Natural killer cell (primary cell): Measurements from ENCODE around the gene RALGDS. TPM values are rescaled to one million over a fixed set of nuclear protein-coding genes. Genes with fewer than 3 reads are reported as not detected.

Experiments
- ATAC-seq, 3 donors: fragments of 150-1000 bp in 2 of 3; fragments of 200-7000 bp in 1 of 3; cut with Tn5 transposase; 1 replicate in 1 of 3; 2 replicates in 2 of 3; pipeline ENCODE4 v1.10.0; 2021; ENCODE audit warnings: mild to moderate bottlenecking in 2 of 3, moderate library complexity in 2 of 3
- DNase-seq, 2 donors: peaks; one replicate each; pipeline versions ENCODE4 v3.0.0 to v3.0.0-alpha.2; 2013 to 2021; ENCODE audit warnings: mixed read lengths in 1 of 2
- H3K27ac ChIP-seq: one replicate; pipeline ENCODE4 v1.5.1; 2013; ENCODE audit warnings: mild to moderate bottlenecking, low read length
- H3K27me3 ChIP-seq: one replicate; pipeline ENCODE4 v1.6.1; 2013; ENCODE audit warnings: low read length; ENCODE audit not compliant: control insufficient read depth, insufficient read depth
- H3K36me3 ChIP-seq: one replicate; pipeline ENCODE4 v1.6.1; 2013; ENCODE audit warnings: low read length; ENCODE audit not compliant: control insufficient read depth, insufficient read depth
- H3K4me1 ChIP-seq: one replicate; pipeline ENCODE4 v1.6.1; 2013; ENCODE audit warnings: low read length; ENCODE audit not compliant: control insufficient read depth, insufficient read depth
- H3K4me3 ChIP-seq: one replicate; pipeline ENCODE4 v1.5.1; 2013; ENCODE audit warnings: low read length
- H3K9me3 ChIP-seq: one replicate; pipeline ENCODE4 v1.6.1; 2013; ENCODE audit warnings: low read length; ENCODE audit not compliant: control insufficient read depth, insufficient read depth
- H3K27ac Mint-ChIP-seq, 2 donors: one replicate each; pipeline ENCODE4 v1.8.0; 2022; ENCODE audit warnings: mild to moderate bottlenecking in 2 of 2, mixed read lengths in 2 of 2, moderate library complexity in 1 of 2
- H3K27me3 Mint-ChIP-seq, 2 donors: one replicate each; pipeline ENCODE4 v1.8.0; 2022; ENCODE audit warnings: low read depth in 2 of 2, mixed read lengths in 2 of 2
- H3K36me3 Mint-ChIP-seq: one replicate; pipeline ENCODE4 v1.8.0; 2022; ENCODE audit warnings: mixed read lengths
- H3K4me1 Mint-ChIP-seq, 2 donors: one replicate each; pipeline ENCODE4 v1.8.0; 2022; ENCODE audit warnings: mixed read lengths in 2 of 2
- H3K4me3 Mint-ChIP-seq: one replicate; pipeline ENCODE4 v1.8.0; 2022; ENCODE audit warnings: mild to moderate bottlenecking, moderate library complexity, mixed read lengths
- H3K9me3 Mint-ChIP-seq, 2 donors: one replicate each; pipeline ENCODE4 v1.8.0; 2022; ENCODE audit warnings: mixed read lengths in 2 of 2
- WGBS: methylation state at CpG from one replicate; pipeline ENCODE4 v1.1.7; 2013; ENCODE audit warnings: missing lambda C conversion rate; ENCODE audit not compliant: insufficient coverage; 5-methylcytosine and 5-hydroxymethylcytosine counted together
- intact Hi-C: fragments of 100-400 bp; cut with micrococcal nuclease; formaldehyde crosslinking; loops from one replicate; pipeline ENCODE4 v1.14.2; 2022
- total RNA-seq, 4 donors: library from RNA; stranded (reverse); fragments of 120-200 nt in 1 of 4; gene quantifications; one replicate each; pipeline versions ENCODE4 v1.2.3 to v1.2.4, GENCODE V29; 2013 to 2022
- TF ChIP-seq, protein P1 (sequence below): fragments of 200-600 bp; IDR thresholded peaks from one replicate; pipeline ENCODE4 v1.8.0; 2022; ENCODE audit warnings: antibody characterized with exemption

The RALGDS gene
- total RNA-seq, 3 donors from 2014 or later (not counting 1 experiment from before 2014, with no cell fraction given) = 206 to 250 (median 208) TPM

GRCh38 chr9:133113163-133113948, 7.7 kb downstream of the RALGDS start:
- no peaks in the 10 kb centered on the region for H3K9me3 Mint-ChIP-seq
- H3K4me3 Mint-ChIP-seq = peak overlapping the region; percentile 80
- WGBS = 37% methylated on average over 19 of the region's 19 CpGs
- Histone ChIP-seq H3K4me1 (peaks cover 65% of the 10 kb centered on the region), H3K27ac (peak overlapping the region; percentile 81), H3K36me3 (peaks cover 32% of the 10 kb centered on the region), H3K9me3 (no peaks in the 10 kb centered on the region), H3K27me3 (no peaks in the 10 kb centered on the region), H3K4me3 (no peak overlapping the region)
- no peaks in the 10 kb centered on the region for H3K36me3 Mint-ChIP-seq
- peak; percentile 24 to 39 (median 28) for ATAC-seq
- H3K4me1 Mint-ChIP-seq = peaks cover 50 to 59% of the 10 kb centered on the region in 2 donors
- peak; percentile 51 to 57 for DNase-seq
- H3K27me3 Mint-ChIP-seq = no peaks in the 10 kb centered on the region
- peak overlapping the region; percentile 94 to 97 for H3K27ac Mint-ChIP-seq
- TF ChIP-seq, protein P1, sequence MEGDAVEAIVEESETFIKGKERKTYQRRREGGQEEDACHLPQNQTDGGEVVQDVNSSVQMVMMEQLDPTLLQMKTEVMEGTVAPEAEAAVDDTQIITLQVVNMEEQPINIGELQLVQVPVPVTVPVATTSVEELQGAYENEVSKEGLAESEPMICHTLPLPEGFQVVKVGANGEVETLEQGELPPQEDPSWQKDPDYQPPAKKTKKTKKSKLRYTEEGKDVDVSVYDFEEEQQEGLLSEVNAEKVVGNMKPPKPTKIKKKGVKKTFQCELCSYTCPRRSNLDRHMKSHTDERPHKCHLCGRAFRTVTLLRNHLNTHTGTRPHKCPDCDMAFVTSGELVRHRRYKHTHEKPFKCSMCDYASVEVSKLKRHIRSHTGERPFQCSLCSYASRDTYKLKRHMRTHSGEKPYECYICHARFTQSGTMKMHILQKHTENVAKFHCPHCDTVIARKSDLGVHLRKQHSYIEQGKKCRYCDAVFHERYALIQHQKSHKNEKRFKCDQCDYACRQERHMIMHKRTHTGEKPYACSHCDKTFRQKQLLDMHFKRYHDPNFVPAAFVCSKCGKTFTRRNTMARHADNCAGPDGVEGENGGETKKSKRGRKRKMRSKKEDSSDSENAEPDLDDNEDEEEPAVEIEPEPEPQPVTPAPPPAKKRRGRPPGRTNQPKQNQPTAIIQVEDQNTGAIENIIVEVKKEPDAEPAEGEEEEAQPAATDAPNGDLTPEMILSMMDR = no peak
- intact Hi-C loops = loop anchor here (2.0 kb wide), 1 partner anchor 31 kb away; no protein-coding TSS in a partner anchor

GRCh38 chr9:133112663-133113026, 8.4 kb downstream of the RALGDS start:
- TF ChIP-seq, protein P1 = no peak
- peaks cover 58% of the 10 kb centered on the region for H3K4me1 ChIP-seq
- under 1% methylated on average over 7 of the region's 7 CpGs for WGBS
- H3K27ac Mint-ChIP-seq = peak overlapping the region; percentile 94 to 97
- DNase-seq (peak; percentile 78 to 81), ATAC-seq (peak; percentile 69 to 89 (median 83))
- no peaks in the 10 kb centered on the region for H3K9me3 ChIP-seq
- H3K27me3 ChIP-seq = no peaks in the 10 kb centered on the region
- peak overlapping the region; percentile 81 for H3K27ac ChIP-seq
- H3K4me3 Mint-ChIP-seq = peak overlapping the region; percentile 80
- H3K36me3 Mint-ChIP-seq = no peaks in the 10 kb centered on the region
- H3K36me3 ChIP-seq = peaks cover 39% of the 10 kb centered on the region
- no peak overlapping the region for H3K4me3 ChIP-seq
- no peaks in the 10 kb centered on the region for H3K9me3 Mint-ChIP-seq
- peaks cover 43 to 52% of the 10 kb centered on the region in 2 donors for H3K4me1 Mint-ChIP-seq
- H3K27me3 Mint-ChIP-seq = no peaks in the 10 kb centered on the region
- intact Hi-C loops = loop anchor here (1.0 to 2.0 kb wide), 2 partner anchors 21 to 32 kb away; no protein-coding TSS in a partner anchor

GRCh38 chr9:133111808-133112662, 9.0 kb downstream of the RALGDS start:
- Mint-ChIP-seq H3K36me3 (no peaks in the 10 kb centered on the region), H3K27ac (peak overlapping the region; percentile 94 to 97), H3K9me3 (no peaks in the 10 kb centered on the region), H3K4me3 (peak overlapping the region; percentile 42), H3K27me3 (no peaks in the 10 kb centered on the region), H3K4me1 (peaks cover 41 to 47% of the 10 kb centered on the region in 2 donors)
- H3K36me3 ChIP-seq = peaks cover 44% of the 10 kb centered on the region
- 78% methylated on average over 30 of the region's 30 CpGs for WGBS
- DNase-seq (no peak), ATAC-seq (no peak)
- H3K27me3 ChIP-seq = no peaks in the 10 kb centered on the region
- H3K27ac ChIP-seq = peak overlapping the region; percentile 81
- H3K9me3 ChIP-seq = no peaks in the 10 kb centered on the region
- no peak overlapping the region for H3K4me3 ChIP-seq
- intact Hi-C loops = loop anchor here (1.0 to 2.0 kb wide), 2 partner anchors 21 to 33 kb away; no protein-coding TSS in a partner anchor
- peaks cover 52% of the 10 kb centered on the region for H3K4me1 ChIP-seq
- TF ChIP-seq, protein P1 = no peak
